Transverse colon (tissue), 4 donors: ENCODE results near the gene CALM3.

Experiments used
- CTCF ChIP-seq, 5 experiments: fragments of 200-600 bp in 3 of 5; fragments of 450-650 bp in 2 of 5; sonication (generic) in 3 of 5; IDR thresholded peaks; 1 replicate in 2 of 5; 2 replicates in 3 of 5; pipeline ENCODE4 v1.5.1; 2016 to 2017; ENCODE audit warnings: antibody characterized with exemption in 5 of 5, inconsistent platforms in 3 of 5, mild to moderate bottlenecking in 2 of 5, moderate library complexity in 1 of 5
- EP300 ChIP-seq: sonication (generic); formaldehyde crosslinking; IDR thresholded peaks from one replicate; pipeline ENCODE4 v1.6.1; 2017; ENCODE audit warnings: antibody characterized with exemption, low read depth
- POLR2A ChIP-seq: fragments of 450-650 bp; IDR thresholded peaks from one replicate; pipeline ENCODE4 v1.6.1; 2016; ENCODE audit warnings: antibody characterized with exemption, mild to moderate bottlenecking, moderate library complexity
- POLR2AphosphoS5 ChIP-seq, 3 donors: sonication (generic); formaldehyde crosslinking; IDR thresholded peaks; one replicate each; pipeline ENCODE4 v1.6.1; 2016; ENCODE audit warnings: antibody characterized with exemption in 3 of 3

- TF ChIP-seq POLR2AphosphoS5 (IDR thresholded peaks at IDR 0.05) (no peak), POLR2A (no peak), CTCF (IDR thresholded peaks at IDR 0.05) (no peak), EP300 (no peak)
Measured at GRCh38 chr19:46591870-46592269, 9.3 kb upstream of the CALM3 start.
